GM18520 (cell line): ENCODE data around the gene SORCS3.

Experiments
- ATAC-seq: cut with Tn5 transposase; IDR thresholded peaks from one replicate; pipeline ENCODE4 v1.9.1; 2021; ENCODE audit not compliant: unreplicated experiment

Gene SORCS3

DNA sequence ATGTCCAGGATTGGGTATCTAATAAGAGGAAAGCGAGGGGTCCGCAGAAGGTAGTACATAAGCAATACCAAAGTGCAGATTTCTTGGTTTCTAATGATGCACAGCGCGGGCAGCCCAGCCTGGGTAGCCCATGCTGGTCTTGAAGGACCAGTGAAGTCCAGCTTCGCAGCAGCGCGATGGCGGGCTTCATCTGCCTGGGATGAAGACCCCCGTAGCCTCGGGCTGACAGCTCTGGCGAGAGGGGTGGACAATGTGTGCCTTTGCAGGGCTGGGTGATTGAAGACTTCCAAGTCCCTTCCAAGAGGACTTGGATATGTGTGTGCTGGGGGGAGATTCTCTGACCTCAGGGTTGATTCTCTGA lies 2.2 kb downstream of the SORCS3 start:
- ATAC-seq: no peak

DNA sequence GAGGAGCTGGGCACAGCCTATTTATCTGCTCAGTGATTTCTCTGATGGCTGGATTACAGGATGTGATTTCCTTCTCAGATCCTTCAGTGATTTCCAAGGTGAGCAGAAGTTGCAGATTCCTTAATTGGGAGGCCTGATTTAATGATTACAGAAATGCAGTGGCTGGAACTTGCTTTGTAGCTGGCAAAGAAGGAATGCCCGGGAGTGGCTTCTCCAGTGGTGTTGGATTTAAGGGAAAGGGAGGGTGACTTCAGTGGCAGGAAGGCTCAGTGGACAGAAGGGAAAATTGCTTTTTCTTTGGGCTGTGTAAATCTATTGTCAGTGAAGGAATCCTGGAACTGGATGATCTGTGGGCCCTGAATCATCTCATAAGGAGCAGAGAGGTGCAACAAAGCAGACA lies 5.1 kb downstream of the SORCS3 start:
- no peak for ATAC-seq

DNA sequence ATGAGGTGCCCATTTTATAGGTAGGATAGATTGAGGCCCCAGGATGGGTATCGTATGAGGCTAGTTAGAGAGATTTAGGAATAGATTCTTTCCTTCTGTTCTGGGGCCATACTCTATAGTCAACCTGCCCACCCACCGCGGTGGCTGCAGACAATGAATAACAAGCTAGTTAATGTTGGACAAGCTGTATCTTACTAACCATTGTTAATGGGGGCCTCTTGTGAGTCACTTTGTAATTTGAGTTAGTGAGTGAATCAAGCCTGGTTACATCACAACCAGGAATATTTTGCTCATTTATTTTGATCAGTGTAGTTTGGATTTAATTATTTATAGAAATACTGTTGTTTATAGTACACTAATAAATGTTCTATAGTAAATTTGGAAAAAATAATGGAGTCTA lies 7.3 kb downstream of the SORCS3 start:
- ATAC-seq: no peak

DNA sequence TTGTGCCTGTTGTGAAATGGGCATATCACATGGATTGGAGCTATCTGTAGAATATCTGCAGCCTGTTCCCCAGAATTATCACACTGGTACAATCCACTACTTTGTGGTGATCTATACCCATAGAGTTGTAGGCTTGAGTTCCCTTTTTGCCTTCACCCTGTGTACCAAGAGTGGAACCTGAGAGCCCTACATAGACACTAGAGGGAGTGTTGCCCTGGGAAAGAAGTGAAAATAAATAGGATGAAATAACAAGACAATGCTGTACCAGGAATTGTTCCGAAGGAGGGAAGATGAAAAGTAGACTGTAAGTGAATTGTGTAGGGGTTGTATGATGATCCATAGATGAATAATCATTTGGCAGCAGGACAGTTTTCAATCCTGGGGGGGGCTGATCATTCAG lies 9.0 kb downstream of the SORCS3 start:
- no peak for ATAC-seq

DNA sequence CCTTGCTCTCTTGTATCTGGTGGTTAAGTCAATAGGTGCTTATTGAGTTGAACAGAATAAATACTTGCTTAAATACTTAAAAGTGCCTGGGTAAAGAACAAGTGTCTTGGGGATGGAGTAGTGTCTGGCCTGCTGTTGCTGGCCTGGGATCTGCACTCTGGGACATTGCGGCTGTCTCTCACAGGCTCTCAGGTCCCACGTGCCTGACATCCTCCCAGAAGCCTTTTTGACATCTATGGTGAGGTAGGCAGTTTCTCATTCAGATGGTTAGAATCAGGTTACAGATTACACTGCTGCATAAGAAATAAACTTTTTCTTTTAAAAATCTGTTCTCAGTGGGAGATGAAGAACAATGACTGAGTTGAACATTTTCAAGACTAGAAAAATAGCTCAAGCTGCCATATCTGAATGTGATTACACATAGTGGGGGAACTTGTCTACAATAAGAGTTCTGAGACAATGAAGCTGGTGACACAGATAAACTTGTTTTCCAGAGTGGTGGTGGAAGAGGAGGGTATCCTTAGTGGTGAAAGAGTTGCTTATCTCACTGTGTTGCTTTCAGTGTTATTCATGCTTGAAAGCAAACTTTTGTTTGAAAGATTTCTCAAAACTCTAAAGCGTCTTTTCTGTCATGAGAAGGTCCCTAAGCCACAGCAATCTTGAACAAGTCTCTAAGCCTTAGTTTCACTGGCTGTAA lies 9.7 kb downstream of the SORCS3 start:
- ATAC-seq: no peak

DNA sequence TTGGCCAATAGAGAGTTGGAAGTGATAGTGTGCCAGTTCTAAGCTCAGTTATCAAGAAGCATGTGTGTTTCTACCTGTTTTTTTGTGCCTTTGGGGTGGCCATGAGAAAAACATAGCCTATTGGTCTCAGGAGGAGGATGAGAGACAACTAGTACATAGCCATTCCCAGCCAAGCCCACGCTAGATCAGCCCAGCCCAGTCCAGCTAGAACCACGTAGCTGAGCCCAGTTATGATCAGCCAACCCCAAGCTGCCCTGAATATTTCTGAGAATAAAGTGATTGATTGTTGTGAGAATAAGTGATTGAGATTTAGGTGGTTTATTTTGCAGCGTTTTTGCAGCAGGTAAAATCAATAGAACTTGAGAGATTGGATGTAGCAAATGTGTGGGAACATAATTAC lies 15.9 kb downstream of the SORCS3 start:
- ATAC-seq: no peak

DNA sequence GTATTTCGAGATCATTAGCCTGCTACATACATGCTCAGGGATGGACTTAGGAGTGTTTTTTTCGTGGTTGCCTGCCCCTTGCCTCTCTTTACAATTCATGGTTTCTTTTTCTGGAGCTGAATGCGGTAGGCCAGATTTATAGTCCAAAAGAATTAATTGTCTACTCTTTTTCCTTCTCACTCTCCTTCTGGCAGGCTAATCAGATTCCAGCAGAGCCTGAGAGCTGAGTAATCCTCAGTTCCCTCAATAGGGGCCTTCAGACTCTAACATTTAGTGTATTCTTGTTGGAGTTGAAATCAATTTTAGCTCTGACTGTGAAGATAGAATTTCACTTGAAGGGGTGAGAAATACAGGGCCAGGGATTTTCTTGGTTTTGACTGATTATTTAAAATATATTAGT lies 16.4 kb downstream of the SORCS3 start:
- no peak for ATAC-seq

DNA sequence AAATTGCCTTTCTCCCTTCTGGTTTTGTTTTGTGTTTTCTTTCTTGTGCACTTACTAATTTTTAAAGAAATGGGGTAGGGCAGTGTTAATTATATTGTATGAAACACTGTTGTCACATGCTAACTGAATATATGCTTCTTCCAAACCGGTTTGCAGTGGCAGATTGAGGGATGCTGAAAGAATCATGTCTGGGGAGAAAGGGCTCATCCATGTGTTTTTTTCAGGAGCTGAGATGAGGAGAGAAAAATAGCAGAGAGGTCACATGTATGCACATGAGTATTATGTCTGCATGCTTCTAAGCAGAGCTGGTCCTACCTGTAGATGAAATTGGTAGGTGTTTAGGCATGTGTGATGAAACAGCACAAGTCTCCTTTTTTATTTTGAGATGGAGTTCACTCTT lies 17.0 kb downstream of the SORCS3 start:
- no peak for ATAC-seq

DNA sequence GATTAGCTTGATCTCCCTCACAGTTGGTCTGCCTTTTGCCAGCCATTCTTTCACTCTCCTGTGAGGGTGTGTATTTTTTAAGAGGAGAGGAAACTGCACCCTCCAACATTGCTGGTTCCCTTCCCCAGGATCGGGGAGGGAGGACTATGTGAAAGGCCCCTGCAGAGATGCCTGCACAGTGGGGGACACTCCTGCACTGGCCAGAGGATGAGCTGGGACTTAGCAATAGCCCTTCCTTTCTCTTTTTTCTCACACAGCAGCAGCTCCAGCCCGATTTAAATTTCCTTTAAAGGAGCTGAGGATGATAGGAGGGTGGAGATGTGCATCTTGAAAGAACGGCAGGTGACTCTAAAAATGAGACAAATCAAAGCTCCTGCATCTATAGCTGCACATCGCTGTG lies 18.7 kb downstream of the SORCS3 start:
- ATAC-seq: no peak

DNA sequence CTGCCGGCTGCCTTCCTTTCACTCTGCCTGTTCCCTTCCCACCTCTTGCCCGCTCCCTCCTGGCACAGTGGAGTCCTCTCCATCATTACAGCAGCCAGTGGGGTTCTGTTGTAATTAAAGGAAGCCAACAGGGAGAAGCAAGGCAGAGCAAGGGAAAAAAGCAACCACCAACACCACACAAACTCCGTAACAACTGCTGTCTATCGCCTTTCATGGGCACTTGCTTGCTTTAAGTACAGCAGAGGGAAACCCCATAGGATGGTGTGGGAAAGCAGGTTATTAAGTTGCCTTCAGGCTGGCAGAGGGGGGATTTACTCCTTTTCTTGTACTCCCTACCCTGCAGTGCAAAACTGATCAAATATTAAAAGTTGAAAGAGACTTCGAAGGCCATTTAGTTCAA lies 22.0 kb downstream of the SORCS3 start:
- ATAC-seq: no peak

DNA sequence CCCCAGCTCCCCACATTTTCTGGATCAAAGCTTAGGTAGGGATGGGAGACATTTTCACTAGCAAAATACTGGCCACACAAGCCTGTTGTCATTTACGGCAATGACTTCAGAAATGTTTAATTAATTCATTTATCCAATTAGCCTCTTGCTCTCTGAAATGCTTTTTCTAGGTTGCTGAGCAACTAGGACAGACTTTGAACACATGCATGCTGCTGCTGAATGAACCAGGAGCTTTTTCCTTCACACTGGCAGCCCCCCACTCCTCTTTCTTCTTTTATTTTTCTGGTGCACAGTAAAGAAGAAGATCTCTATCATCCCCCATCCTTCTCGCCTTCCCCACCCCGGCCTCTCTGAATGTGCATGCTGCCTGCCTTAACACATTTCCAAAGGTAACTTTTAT lies 22.5 kb downstream of the SORCS3 start:
- no peak for ATAC-seq

DNA sequence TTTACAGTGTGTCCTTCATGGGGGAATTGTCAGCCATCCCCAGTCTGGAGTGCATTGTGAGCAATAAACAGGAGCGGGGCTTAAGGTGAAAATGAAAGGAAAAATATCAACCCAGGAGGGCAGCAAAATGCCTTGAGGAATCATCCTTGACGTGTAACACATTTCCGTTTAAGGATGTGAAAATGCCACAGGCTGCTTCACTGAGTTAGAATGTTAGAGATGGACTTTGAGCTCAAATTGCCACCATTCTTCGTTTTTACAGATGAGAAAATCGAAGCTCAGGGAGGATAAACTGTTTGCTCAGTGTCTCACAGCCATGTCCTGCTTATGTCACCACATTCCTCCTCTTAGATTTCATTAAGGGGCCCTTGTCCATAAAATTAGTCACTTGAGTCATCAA lies 23.1 kb downstream of the SORCS3 start:
- ATAC-seq: no peak

DNA sequence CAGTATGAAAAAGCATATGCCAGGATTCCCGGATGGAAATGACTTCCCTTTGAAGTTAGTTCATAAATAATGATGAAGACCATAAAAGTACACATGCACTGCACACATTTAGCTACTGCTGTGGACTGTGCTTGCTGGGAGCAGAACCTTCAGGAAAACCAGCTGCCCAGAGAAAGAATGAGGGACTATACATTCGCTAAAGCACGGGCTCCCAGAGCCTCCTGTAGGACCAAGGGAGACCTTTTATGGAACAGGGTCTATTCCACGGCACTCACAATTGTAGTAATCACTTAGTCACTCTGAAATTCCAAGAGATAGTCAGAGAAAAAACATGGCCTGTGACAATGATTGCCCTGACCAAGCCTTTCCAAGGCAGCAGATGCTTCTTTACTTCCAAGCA lies 24.1 kb downstream of the SORCS3 start:
- ATAC-seq: no peak

DNA sequence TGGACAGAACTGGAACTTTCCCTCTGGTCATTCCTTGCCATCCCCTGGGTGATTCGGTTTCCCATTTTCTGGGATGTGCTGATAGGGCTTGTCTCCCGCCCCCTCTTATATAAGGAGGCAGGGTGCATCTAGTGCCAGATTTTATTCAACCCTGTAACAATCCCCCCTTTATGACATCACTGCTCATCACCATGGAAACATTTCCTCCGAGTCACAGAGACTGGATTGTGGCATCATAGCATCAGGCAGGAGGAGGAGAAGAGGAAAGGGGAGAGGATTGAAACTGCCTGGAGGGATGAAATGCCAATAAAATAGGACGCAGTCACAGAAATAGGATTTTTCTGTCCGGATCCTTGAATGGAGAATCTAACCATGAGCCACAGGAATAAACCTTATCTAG lies 25.0 kb downstream of the SORCS3 start:
- ATAC-seq: no peak

DNA sequence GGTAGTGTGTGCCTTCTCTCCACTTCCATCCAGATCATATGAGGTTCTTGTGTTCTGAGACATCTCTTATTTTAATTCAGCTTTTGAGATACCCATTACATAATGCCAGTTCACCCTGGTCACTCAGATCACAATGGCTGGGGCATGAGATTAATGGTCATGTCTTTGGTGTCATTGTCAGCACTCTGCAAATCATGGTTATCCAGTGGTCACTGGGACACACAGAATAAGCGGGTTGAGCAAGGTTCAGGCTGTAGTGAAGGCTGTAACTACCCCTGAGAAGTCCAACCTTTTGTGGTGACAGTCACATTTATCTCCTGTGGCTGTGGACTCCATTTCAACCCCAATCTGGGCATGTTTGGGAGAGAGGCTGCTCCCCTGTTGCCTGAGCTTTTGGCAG lies 35.8 kb downstream of the SORCS3 start:
- no peak for ATAC-seq

DNA sequence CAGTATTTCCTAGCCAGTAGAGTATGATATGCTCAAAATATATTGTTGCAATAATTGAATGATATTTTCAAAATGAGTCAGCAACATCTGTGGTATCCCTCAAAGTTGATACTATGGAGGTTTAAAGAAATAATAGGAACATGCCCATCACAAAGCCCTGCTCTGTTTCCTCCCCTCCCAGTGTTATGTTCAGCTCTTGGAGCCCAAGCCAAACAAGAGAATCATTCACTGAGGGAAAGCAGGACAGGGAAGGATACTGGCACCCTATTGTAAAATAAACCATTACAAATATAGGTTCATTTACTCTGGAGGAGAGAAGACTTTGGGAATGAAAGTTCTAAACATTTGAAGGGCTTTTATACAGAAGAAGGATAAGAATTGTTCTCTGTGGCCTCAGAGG lies 37.6 kb downstream of the SORCS3 start:
- no peak for ATAC-seq

DNA sequence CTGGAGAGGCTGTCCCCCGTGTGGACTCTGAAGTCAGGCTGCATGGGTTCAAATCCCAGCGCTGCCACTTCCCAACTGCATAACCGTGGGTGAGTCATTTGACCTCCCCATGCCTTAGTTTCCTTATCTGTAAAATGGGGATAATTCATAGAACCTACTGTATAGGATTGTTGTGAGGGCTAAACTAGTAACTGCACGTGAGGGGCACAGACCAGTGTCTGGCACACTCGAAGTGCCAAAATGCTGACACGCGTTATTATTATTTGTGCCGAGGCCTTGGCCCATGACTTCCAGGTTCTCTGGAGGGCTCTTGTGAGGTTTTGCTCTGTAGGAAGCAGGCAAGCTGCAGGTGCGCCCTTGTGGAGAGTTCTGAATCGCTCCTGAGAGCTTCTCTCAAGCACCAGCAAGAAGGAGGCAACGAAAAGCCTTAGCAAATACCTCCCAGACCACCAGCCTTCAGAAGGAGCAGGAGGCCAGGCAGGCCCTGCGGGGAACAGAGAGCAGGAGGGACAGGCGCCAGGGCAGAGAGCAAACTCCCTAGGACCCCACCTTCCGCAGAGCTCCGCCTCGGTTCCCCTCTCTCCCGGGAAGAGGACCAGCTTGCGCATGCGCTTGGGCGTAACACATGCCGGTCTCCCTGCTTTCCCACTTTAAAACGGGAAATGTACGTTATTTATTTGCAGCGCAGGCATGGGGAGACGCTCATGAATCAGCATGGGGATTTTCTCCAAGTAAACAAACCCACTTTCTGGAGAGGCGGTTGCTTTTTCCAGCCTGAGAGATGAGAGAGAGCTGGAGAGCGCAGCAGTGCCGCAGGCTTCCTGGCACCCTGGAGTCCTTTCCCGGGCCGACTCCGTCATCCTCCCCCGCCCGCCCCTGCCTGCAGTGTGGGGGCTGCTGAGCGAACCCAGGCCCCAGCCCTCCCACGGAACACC lies 39.6 kb downstream of the SORCS3 start:
- ATAC-seq: no peak

DNA sequence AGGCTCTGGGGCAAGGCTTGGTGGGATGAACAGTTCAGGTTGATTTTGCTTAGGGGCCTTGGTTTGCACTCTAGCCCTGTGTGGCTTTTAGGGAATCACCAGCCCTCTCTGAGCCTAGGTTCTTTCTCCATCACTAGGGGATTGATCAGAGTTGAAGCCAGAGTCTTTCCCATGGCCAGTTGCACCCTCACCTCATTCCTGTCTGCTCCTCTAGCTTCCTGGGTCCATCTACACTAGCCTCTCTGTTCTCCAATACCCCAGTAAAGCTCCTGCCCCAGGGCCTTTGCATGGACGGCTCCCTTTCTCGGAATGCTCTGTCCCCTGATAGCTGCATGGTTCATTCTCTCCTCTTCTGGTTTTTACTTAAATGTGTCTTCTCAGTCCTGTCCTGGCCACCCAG lies 40.4 kb downstream of the SORCS3 start:
- ATAC-seq: no peak

DNA sequence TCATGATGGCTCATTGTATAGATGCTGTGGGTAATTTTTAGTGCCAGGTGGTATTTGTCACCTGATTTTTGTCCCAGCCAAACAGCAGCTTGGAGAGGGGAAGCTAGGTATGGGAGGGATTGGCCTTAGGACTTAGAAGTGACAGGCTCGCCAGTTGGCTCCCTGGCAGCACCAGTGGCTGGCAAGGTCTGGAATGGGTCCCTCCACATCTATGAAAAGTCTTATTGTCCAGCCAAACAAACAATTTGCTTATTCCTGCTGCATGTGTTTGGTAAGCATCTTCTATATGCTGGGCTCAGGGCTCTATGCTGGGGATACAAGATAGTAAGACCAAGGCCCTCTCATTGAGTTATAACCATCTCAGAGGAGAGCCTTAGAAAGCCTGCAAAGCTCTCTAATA lies 42.5 kb downstream of the SORCS3 start:
- ATAC-seq: no peak

DNA sequence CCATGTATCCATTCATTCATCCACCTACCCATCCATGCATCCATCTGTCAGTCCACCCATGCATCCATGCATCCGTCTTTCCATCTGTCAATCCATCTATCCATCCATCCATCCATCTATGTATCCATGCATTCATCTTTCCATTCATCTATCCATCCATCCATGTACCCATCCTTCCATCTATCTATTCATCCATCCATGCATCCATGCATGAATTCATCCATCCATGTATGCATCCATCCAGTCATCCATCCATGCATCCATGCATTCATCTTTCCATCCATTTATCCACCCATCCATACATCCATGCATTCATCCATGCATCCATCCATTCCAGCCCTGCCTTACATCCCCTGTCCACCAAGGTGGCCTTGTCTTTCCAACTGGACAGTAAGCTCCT lies 45.7 kb downstream of the SORCS3 start:
- no peak for ATAC-seq

DNA sequence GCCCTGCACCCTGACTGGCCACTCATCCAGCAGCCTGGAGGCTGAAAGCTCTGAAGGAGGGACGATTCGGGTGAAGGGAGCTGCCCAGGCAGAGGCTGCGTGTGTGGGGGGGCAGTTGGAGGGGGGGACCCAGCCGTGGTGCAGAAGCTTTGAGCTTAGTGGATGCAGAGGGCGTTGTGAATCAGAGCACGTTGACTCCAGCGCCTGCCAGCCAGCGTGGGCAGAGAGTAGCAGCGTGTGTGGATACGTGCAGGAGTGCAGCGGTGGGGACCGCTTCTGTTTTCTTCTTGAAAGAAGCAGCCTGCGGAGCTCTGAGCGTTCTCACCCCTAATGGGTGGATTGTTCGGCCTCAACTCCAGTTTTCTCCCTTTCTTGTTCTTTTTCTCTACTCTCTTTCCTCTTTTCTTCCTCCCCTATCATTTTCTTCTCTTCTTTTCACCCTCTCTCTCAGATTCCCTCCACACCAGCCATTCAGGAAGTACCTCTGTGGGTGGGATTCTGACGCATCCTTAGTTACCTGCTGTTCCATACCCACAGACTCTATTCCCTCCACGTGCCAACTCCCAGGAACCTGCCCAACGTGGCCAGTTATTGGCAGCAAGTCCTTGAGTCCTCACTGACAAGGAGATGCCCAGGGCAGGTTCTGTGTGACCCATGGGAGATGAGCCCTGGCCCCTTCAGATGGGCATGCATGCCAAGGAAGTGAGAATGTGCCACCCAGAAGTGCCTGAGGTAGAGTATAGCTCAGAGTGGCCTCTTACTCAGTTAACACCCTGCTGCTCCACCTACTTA lies 47.4 kb downstream of the SORCS3 start:
- no peak for ATAC-seq

DNA sequence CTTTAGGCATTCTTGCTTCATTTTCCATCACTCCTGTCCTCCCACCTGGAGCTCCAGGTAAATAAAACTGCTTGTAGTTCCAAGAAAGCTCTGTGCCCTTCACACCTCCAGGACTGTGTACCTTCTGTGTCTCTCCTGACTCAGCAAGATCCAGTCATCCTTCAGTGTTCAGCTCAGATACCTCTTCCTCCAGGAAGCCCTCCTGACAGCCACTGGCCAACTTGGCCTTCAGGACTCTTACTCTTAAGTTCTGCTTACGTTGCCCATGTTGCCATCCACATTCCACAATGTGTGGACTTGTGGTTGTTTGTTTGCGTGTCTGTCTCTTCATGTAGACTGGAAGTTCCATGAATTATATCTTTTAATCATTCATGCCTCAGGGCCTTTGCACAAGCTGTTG lies 48.0 kb downstream of the SORCS3 start:
- no peak for ATAC-seq
